ENCODE results near the gene USP17L11. TPM values are rescaled to one million over a fixed set of nuclear protein-coding genes. Genes with fewer than 3 reads are reported as not detected.
"Not testable (repeated sequence)": the region's sequence is repeated elsewhere in the genome, so short reads cannot be mapped to it uniquely, and the experiment has no call there.

The USP17L11 gene
- not detected for total RNA-seq

GRCh38 chr4:9215105-9215504 lies at the start of gene USP17L11:
TSS of gene USP17L11 (plus strand) at chr4:9215405. CDS start at chr4:9215405, 0 bp downstream.
- not testable (repeated sequence) for ATAC-seq, H3K9me3 ChIP-seq, H3K36me3 ChIP-seq, H3K4me1 ChIP-seq, H3K27me3 ChIP-seq, H3K4me3 ChIP-seq, H3K27ac ChIP-seq
- WGBS, 2 donors (ENCODE audit: low coverage in 1 of 2), result no CpG with 5 or more reads among the region's 14 CpGs

GRCh38 chr4:9165990-9166389 lies 49.2 kb upstream of the USP17L11 start:
- H3K9me3 ChIP-seq, H3K4me3 ChIP-seq, H3K27me3 ChIP-seq, ATAC-seq, H3K36me3 ChIP-seq, H3K4me1 ChIP-seq, H3K27ac ChIP-seq: not testable (repeated sequence)
- no CpG with 5 or more reads among the region's 8 CpGs for WGBS, 2 donors (ENCODE audit: low coverage in 1 of 2)

GRCh38 chr4:9169791-9170459 lies 45.3 kb upstream of the USP17L11 start, which contains the start of gene FAM90A26:
TSS of gene FAM90A26 (plus strand) at chr4:9170409. CDS start at chr4:9173173, 2,764 bp downstream.
- H3K27ac ChIP-seq, H3K27me3 ChIP-seq, ATAC-seq, H3K4me1 ChIP-seq, H3K4me3 ChIP-seq, H3K36me3 ChIP-seq, H3K9me3 ChIP-seq: not testable (repeated sequence)
- WGBS, 2 donors (ENCODE audit: low coverage in 1 of 2), result no CpG with 5 or more reads among the region's 11 CpGs

- not testable (repeated sequence) for H3K27ac ChIP-seq, H3K4me3 ChIP-seq, ATAC-seq, H3K27me3 ChIP-seq, H3K4me1 ChIP-seq, H3K9me3 ChIP-seq, H3K36me3 ChIP-seq
- no CpG with 5 or more reads among the region's 13 CpGs for WGBS, 2 donors (ENCODE audit: low coverage in 1 of 2)
Observed at GRCh38 chr4:9210357-9210756, 4.8 kb upstream of the USP17L11 start, which contains the start of gene USP17L10. TSS of gene USP17L10 (plus strand) at chr4:9210657. CDS start at chr4:9210657, 0 bp downstream.

- ATAC-seq, H3K36me3 ChIP-seq, H3K27me3 ChIP-seq, H3K9me3 ChIP-seq, H3K4me3 ChIP-seq, H3K4me1 ChIP-seq, H3K27ac ChIP-seq: not testable (repeated sequence)
- WGBS, 2 donors (ENCODE audit: low coverage in 1 of 2), result 70 to 87% methylated on average over 6 to 9 of the region's 14 CpGs
Observed at GRCh38 chr4:9214701-9215100, 504 bp upstream of the USP17L11 start.

GRCh38 chr4:9219852-9220251 lies 4.6 kb downstream of the USP17L11 start, which contains the start of gene USP17L12:
TSS of gene USP17L12 (plus strand) at chr4:9220152. CDS start at chr4:9220152, 0 bp downstream.
- no CpG with 5 or more reads among the region's 13 CpGs for WGBS, 2 donors (ENCODE audit: low coverage in 1 of 2)
- H3K27me3 ChIP-seq, ATAC-seq, H3K9me3 ChIP-seq, H3K27ac ChIP-seq, H3K4me3 ChIP-seq, H3K36me3 ChIP-seq, H3K4me1 ChIP-seq: not testable (repeated sequence)

GRCh38 chr4:9224596-9224995 lies 9.4 kb downstream of the USP17L11 start, which contains the start of gene USP17L13:
TSS of gene USP17L13 (plus strand) at chr4:9224896. CDS start at chr4:9224896, 0 bp downstream.
- not testable (repeated sequence) for H3K27ac ChIP-seq, H3K27me3 ChIP-seq, H3K4me3 ChIP-seq, H3K36me3 ChIP-seq, ATAC-seq, H3K9me3 ChIP-seq, H3K4me1 ChIP-seq
- no CpG with 5 or more reads among the region's 14 CpGs for WGBS, 2 donors (ENCODE audit: low coverage in 1 of 2)

- not testable (repeated sequence) for H3K27ac ChIP-seq, H3K27me3 ChIP-seq, ATAC-seq, H3K36me3 ChIP-seq, H3K9me3 ChIP-seq, H3K4me1 ChIP-seq, H3K4me3 ChIP-seq
- 78 to 100% methylated on average over 1 to 4 of the region's 8 CpGs for WGBS, 2 donors (ENCODE audit: low coverage in 1 of 2)
Observed at GRCh38 chr4:9230249-9230648, 15.0 kb downstream of the USP17L11 start.

- not testable (repeated sequence) for ATAC-seq
Observed at GRCh38 chr4:9234085-9234484, 18.9 kb downstream of the USP17L11 start, which contains the start of gene USP17L15. TSS of gene USP17L15 (plus strand) at chr4:9234385. CDS start at chr4:9234385, 0 bp downstream.

GRCh38 chr4:9238461-9238860 lies 23.3 kb downstream of the USP17L11 start:
- not testable (repeated sequence) for H3K4me1 ChIP-seq, H3K27ac ChIP-seq, ATAC-seq, H3K9me3 ChIP-seq, H3K27me3 ChIP-seq, H3K36me3 ChIP-seq, H3K4me3 ChIP-seq
- no CpG with 5 or more reads among the region's 12 CpGs for WGBS, 2 donors (ENCODE audit: low coverage in 1 of 2)

More at GRCh38 chr4:9234085-9234484, 18.9 kb downstream of the USP17L11 start, which contains the start of gene USP17L15:
- not testable (repeated sequence) for H3K4me3 ChIP-seq, H3K27ac ChIP-seq, H3K27me3 ChIP-seq, H3K4me1 ChIP-seq, H3K9me3 ChIP-seq, H3K36me3 ChIP-seq
- no CpG with 5 or more reads among the region's 15 CpGs for WGBS, 2 donors (ENCODE audit: low coverage in 1 of 2)

GRCh38 chr4:9243579-9243978 lies 28.4 kb downstream of the USP17L11 start, which contains the start of gene USP17L17:
TSS of gene USP17L17 (plus strand) at chr4:9243879. CDS start at chr4:9243879, 0 bp downstream.
- not testable (repeated sequence) for H3K9me3 ChIP-seq, H3K4me3 ChIP-seq, H3K36me3 ChIP-seq, H3K27ac ChIP-seq, ATAC-seq, H3K27me3 ChIP-seq, H3K4me1 ChIP-seq
- WGBS, 2 donors (ENCODE audit: low coverage in 1 of 2), result 88% methylated on average over 8 of the region's 14 CpGs; no CpG with 5 or more reads in 1 of the 2 donors

GRCh38 chr4:9247953-9248680 lies 32.9 kb downstream of the USP17L11 start, which contains the start of gene USP17L18:
TSS of gene USP17L18 (plus strand) at chr4:9248630. CDS start at chr4:9248630, 0 bp downstream.
- H3K27me3 ChIP-seq, H3K9me3 ChIP-seq, H3K36me3 ChIP-seq, H3K27ac ChIP-seq, H3K4me1 ChIP-seq, ATAC-seq, H3K4me3 ChIP-seq: not testable (repeated sequence)
- WGBS, 2 donors (ENCODE audit: low coverage in 1 of 2), result 76 to 90% methylated on average over 4 to 14 of the region's 26 CpGs

GRCh38 chr4:9253078-9253477 lies 37.9 kb downstream of the USP17L11 start, which contains the start of gene USP17L19:
TSS of gene USP17L19 (plus strand) at chr4:9253378. CDS start at chr4:9253378, 0 bp downstream.
- H3K36me3 ChIP-seq, H3K27me3 ChIP-seq, H3K9me3 ChIP-seq, H3K4me3 ChIP-seq, H3K27ac ChIP-seq, H3K4me1 ChIP-seq, ATAC-seq: not testable (repeated sequence)
- no CpG with 5 or more reads among the region's 13 CpGs for WGBS, 2 donors (ENCODE audit: low coverage in 1 of 2)
